NCI-H2196 (cell line): ENCODE data around the gene ADGRF1.

Experiments
- DNase-seq: peaks from one replicate; lab custom pipeline; 2025; ENCODE audit not compliant: unreplicated experiment; lab: John Stamatoyannopoulos, UW

ADGRF1 gene

DNA sequence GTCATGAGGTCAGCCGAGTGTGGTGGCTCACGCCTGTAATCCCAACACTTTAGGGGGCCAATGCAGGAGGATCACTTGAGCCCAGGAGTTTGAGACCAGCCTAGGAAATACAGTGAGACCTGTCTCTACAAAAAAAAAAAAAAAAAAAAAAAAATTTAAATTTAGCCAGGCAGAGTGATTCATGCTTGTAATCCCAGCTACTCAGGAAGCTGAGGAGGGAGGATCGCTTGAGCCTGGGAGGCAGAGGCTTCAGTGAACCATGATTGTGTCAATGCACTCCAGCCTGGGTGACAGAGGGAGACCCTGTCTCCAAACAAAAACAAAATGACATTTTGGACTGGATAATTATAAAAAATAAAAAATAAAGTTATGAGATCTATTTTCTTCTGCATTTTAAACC is 56.2 kb downstream of the ADGRF1 start:
- no peak for DNase-seq

DNA sequence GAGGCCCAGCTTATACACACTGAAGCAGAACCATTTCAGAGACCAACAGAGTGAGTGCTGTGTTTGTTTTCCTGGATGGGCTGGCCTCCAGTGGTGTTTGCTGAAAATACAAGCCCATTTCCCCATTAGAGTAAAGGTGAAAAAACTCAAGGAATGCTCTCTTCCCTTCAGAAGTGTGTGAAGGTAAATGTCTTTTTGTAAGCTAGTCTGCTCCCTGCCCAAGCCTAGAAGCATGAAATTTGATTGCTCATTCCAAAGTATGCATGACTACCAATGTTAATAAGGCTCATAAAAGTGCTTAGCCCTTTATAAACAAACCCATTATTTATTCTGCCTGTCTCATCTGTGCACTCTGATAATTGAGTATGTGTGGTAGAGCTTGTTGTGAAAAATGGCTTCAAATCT is 59.1 kb downstream of the ADGRF1 start:
- DNase-seq: no peak

DNA sequence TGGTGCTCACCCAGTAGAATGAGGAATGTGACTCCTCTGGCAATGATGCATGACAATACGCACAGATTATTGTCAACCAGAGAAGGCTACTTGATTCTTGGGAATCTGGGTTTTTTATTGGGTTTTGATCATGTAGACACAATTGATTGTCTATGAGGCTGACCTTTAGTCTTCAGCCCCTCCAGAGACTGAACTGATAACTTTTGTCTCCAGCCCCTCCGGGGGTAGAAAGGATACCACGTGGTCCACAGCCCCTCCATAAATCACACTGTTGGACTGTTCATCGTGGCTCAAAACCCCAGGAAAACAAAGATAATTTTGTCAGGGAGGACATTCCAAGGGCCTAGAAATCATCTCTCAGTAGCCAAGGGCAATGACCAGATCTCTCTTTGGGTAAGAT is 62.9 kb downstream of the ADGRF1 start:
- DNase-seq: no peak

DNA sequence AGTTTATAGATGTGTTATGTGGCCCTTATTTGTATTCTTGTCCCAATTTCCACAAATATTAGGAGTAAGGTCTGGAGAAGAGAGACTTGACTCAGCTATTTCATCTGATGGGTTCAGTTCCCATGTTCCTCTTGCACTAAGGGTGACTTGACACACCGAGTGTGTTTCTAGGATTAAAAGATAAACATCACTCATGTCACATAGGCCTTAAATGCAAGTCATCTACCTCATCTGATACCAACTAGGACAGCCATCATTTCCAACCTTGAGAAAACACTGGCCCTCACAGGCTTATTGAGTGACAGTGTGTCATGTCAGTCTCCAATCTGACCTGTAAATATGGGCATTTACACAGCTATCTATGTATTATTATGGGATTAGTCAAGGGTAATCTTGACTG is 67.3 kb downstream of the ADGRF1 start:
- no peak for DNase-seq

DNA sequence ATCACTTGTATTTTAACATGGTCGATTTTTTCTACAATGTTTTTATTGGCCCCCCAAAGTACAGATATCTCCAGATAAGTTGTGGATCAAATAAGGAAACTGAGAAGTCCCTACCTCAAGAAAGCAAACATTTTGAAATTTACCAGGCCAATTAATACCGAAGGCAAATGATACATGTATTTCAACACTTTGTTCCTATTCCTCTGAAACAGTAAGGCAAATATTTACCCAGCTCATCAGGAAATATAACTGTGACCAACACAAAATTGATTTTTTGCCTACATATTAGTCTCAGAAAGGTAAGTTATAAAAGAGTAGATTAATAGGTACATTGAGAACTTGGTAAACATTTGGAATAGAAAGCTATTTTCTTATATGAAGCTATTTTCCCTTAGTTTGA is 69.1 kb downstream of the ADGRF1 start:
- no peak for DNase-seq

DNA sequence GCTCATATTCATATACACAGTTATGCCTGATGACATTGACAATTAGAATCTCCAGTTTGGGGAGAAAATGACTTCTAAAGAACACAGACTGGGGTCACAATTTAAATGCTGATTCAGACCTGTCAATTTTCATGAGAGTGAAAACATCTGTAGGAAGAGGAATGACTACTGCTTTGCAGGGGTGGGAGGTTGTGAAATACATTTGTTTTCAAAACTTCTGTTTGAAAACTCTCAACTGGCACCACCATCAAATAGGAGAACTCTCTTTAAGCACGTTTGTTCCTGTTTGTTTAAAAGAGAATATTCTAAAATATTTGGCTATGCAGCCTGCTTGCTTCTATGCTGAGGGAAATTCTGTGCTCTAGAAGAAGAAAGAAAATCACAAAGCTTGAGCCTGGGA is 69.6 kb downstream of the ADGRF1 start:
- no peak for DNase-seq

DNA sequence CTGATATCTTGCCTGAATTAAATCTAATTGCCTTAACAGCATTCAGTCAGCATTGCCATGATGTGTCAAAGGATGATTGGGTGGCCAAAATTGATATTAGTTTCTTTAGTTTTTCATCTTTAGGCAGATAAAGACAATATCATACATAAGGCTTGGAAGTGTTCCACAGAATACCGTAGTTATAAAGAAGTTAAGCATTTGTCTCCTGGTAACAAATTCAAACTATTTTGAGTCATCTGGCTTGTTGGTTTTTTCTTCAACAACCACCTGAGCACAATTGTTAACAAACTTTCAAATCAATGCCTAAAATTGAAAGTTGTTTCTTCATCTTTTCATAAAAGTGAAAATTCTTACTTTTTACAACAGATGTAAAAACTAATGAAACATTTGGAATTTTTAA is 72.9 kb downstream of the ADGRF1 start:
- DNase-seq: no peak

DNA sequence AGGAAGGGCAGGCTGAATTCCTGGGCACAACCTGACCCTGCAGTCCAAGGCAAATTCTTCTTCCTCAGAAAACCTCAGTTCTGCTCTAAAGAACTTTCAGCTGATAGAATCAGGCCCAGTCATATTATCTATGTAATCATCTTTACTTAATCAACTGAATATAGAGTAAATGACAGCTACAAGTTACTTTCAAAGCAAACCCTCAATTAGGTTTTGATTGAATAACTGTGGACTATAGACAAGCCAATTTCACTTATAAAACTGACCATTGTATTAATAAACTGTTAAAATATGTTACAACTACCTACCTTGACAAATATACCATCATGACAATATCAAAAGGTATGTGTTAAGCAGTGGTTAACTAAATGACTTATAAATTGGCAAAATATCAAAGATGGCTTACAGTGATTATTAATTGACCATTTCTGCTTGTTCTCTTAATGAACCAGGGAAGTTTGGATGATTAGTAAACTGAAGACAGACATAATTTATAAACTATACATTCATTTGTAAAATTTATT is 74.2 kb downstream of the ADGRF1 start:
- DNase-seq: no peak

DNA sequence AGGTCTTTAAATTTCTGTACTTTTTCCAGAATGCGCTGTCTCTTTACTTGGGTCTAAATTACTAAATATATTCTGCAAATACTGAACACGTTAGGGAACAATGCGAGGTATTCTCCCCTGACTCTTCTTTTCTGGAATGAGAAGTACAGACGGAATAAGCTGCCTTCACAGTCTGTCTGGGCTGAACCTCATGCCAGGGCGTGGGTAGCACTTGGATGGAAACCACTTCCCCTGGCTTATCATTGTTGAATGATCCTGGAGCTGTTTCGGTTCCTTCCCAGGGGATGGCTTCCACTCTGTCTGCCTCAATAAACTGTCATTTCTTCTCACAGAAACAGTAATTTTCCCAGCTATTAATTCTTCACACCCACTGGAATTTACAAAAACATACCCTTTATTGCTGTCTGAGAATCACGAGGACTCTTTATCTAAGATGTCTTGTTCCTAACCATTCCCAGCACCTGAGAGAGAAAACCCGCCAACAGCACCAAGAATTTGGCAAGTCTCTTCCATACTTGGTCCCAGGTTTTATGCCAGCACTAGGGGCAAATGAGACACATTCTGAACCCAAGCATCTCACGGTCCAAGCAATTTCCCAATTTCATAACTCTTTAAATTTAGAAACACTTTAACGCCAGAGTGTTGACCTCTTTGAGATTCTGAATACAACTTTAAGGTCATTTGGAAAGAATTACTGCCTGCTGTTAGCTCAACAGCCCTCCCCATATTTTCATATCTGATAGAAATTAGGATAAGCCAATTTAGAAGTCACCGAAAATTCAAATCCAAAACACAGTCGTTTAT is 77.2 kb downstream of the ADGRF1 start:
- no peak for DNase-seq

DNA sequence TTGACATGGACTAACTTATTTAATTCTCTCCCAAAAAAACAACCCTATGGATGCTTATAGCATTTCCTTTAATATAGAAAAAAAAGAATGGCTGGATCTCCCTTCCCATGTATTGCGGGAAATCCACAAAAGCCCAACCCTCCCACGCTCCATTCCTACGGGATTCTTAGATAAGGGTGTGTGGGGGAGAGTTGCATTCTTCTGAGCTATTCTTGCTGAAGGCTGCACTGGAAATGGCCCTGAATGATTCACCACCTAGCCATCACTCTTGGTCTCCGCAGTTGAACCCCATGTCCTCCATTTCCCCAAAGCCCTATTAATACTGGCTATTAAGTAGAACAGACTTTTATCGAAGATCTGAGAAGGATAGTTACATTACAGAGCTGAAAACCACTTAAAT is 78.5 kb downstream of the ADGRF1 start:
- no peak for DNase-seq

DNA sequence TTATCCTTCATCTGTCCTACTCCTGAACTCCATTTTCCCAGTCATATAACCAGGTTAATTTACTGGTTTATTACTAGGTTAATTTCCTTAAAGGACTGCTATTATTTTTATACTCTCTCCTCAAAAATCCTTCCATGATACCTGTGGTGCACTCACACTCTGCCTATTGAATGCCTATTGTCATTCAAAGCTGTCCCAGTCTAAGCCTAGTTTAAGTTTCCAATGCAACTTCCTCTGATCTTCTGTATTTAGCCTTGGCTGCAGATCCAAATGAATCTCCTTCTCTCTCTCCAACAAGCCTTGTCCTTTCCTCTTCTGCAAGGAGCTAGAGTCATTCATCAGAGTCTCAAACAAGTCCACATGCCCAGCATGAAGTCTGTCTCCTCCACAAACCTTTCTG is 79.1 kb downstream of the ADGRF1 start:
- DNase-seq: no peak

DNA sequence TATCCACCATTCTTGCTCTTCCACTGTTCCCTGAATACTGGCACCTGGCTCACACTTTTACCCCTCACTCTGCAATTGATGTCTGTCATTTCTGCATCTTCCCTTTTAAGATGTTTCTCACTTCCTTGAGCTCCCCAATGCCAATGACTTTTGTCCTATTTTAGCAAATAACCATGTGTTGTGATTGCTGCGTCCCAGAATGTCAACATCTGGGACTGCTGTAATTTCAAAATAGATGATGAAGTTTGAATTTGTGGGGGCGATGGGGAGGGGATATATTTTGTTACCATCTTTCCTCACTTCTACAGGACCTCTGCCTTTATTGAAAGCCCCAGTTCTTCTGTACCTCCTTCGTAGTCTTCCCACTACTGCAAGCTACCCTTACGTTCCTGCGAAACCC is 80.4 kb downstream of the ADGRF1 start:
- no peak for DNase-seq

DNA sequence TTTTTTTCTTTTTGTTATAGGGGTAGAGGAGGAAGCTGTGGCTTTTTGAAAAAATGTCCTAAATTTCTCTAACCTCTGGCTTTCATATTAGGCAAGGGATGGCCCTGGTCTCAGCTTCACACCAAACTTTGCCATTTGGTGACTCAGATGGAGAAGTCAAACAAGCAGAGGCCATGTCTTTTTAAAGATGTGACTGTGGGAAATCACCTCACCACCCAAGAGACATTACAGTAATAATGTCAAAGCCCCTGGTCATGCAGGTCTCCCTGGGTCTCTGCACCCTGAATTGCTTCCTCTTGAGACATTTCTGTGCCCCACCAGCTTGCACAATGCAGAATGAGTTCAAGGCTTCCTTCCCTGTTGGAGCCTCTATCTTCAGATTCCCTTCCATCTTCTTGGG is 80.9 kb downstream of the ADGRF1 start:
- DNase-seq: no peak

DNA sequence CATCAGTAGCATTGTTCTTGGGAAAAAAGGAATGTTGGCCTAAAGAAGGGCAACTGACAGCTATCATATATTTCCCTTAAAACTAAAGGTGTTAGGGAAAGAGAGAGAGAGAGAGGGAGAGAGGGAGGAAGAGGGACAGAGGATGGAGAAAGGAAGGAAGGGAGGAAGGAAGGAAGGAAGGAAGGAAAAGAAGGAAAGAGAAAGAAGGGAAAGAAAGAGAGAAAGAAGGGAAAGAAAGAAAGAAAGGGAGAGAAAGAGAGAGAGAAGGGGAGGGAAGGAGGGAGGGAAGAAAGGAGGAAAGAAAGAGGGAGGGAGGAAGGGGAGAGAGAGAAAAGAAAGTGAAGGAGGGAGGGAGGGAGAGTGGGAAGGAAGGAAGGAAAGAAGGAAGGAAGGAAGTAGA is 82.7 kb downstream of the ADGRF1 start:
- no peak for DNase-seq

DNA sequence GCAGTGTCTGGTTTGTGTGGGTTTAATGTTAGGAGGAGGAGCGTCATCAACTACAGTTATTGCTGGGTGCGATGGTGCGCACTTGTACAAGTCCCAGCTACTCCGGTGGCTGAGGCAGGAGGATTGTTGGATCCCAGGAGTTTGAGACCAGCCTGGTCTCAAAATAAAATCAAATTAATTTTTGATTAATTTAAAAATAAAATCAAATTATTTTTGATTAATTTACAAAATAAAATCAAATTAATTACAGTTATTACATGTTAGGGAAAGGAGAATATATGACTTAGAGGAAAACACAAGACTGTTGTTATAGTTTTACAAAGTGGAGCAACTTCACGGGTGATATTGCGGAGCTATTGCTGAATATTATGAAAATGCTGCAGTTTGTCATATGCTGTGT is 85.7 kb downstream of the ADGRF1 start:
- no peak for DNase-seq

DNA sequence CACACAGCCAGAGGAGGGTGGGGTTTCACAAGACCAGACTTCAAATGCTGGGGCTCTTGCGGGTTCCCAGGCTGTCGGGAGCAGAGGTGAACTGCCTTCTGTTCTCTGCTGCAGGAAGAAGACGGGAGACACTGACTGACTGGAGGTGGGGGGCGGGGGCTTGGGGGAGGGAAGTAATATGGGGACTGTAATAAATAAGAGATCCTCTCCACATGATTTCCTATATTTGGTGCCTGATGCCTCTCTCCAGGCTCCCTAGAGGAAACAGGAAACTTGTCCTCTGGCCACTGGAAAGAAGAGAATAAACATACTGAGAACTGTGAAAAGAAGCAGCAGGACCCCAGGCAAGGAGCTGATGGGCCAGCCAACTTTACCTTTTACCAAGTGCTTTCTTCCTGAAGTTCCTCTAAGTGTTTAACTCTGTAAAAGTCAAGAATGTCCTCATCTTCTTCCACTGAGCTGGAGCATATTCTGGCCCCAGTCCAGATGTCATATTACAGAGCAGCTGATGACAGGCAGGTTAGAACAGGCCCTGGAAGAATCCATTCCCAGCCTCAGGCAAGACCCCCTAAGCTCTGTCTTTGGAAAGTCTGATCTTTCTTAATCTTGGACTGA is 87.2 kb downstream of the ADGRF1 start:
- no peak for DNase-seq

DNA sequence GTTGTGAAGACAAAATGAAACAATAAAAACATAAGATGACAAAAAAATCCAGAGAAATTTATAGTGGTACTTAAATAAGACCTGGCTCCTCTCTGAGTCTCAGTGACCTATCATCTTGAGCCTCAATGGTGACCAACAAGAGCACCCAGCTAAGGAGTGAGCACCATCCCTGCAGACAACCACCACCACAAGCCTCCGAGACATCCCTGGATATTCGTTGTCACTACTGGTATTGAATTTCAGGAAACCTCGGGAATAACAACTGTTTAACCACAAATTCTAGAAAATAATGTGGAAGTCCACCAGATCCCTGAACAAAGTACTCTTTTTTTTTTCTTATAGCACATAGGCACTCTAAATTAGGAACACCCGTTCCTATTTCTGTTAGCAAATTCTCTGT is 88.2 kb downstream of the ADGRF1 start:
- no peak for DNase-seq

DNA sequence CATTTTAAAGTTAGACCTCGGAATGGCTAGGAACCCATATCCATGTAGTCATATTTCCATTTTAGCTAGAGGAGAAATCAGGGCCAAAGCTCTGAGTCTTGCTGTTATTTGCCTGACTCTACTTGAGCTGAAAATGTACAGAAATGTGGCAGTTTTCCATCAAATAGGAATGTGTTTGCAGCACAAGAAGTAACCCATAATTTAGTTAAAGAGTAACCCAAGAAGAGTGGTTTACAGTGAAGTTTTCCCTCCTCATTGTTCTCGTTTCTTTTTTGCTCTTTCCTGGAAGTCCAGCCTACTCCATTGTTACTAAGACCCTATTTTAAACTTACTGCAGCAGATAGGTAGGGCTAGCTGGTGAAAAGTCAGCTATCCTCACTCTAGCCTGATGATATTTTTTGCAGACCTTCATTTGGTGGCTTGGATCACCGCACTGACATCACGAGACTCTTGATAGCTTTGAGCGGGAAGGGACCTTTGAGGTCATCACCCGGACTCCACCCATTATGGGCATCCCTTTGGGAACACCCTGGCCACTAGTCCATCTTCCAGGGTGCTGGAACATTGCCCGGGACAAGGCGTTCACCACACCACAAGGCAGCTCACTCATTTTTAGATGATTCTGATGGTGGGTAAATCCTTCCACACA is 92.4 kb downstream of the ADGRF1 start:
- no peak for DNase-seq

DNA sequence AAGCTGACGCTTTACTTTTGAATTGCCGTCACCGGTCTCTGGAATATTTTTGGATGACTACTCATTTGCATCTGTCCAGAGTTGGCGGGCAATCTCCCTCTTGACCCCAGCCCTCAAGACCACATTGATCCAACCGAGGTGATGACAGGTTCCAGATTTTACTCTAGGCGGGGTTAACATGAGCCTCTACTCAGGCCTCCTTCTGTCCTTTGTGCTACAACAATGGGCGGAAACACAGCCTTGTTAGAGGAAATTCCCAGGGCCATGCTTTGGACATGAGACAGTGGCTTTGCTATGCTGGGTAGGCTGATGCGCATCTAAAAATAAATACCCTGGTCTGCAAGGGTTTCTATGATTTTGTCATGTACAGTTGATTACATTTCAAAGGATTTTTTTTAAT is 93.4 kb downstream of the ADGRF1 start:
- no peak for DNase-seq
